ENCODE measurements around the gene IFT27.

GRCh38 chr22:36770513-36771231 is 5.2 kb downstream of the IFT27 start:
- TF ChIP-seq CTCF (IDR thresholded peaks at IDR 0.05) (no peak), POLR2A (IDR thresholded peaks at IDR 0.05) (no peak)

Data from uterus (tissue), 2 donors.